Omental fat pad (tissue), 4 donors: ENCODE data around the gene HOXB8. TPM values are rescaled to one million over a fixed set of nuclear protein-coding genes. Genes with fewer than 3 reads are reported as not detected.

Experiments
- ATAC-seq: fragments of 150-250 bp; one replicate; pipeline ENCODE4 v1.9.1; 2016; ENCODE audit warnings: mild to moderate bottlenecking, moderate library complexity; ENCODE audit not compliant: low FRiP score
- DNase-seq: peaks from one replicate; pipeline ENCODE4 v3.0.0-alpha.2; 2019; ENCODE audit warnings: low spot score
- CTCF ChIP-seq, 3 donors: fragments of 450-650 bp; IDR thresholded peaks; one replicate each; pipeline ENCODE4 v1.5.1; 2016 to 2017; ENCODE audit warnings: antibody characterized with exemption in 3 of 3, mild to moderate bottlenecking in 3 of 3, moderate library complexity in 2 of 3
- total RNA-seq, 4 donors: library from RNA; depleted of rRNA; stranded (reverse); fragments of >200 nt; gene quantifications; one replicate each; pipeline ENCODE4 v1.1.0, GENCODE V29; 2016

HOXB8 gene
- total RNA-seq, 4 donors from 2014 or later: 4.3 to 6.2 (median 5.0) TPM

GRCh38 chr17:48601539-48602425 is 13.3 kb downstream of the HOXB8 start:
- no peak for TF ChIP-seq CTCF (IDR thresholded peaks at IDR 0.05)
- no peak for ATAC-seq
- no peak for DNase-seq

GRCh38 chr17:48601207-48601538 is 13.9 kb downstream of the HOXB8 start:
- TF ChIP-seq CTCF (IDR thresholded peaks at IDR 0.05): no peak

GRCh38 chr17:48600244-48601098 is 14.6 kb downstream of the HOXB8 start:
- TF ChIP-seq CTCF (IDR thresholded peaks at IDR 0.05): no peak
- DNase-seq (no peak), ATAC-seq (no peak)

More at GRCh38 chr17:48601207-48601538, 13.9 kb downstream of the HOXB8 start:
- DNase-seq: no peak
- no peak for ATAC-seq

- DNase-seq: no peak
- no peak for TF ChIP-seq CTCF (IDR thresholded peaks at IDR 0.05)
- no peak for ATAC-seq
These were observed 15.7 kb downstream of the HOXB8 start for GRCh38 chr17:48599354-48599753.

GRCh38 chr17:48598736-48599135 is 16.4 kb downstream of the HOXB8 start:
- no peak for DNase-seq
- no peak for ATAC-seq

More at GRCh38 chr17:48598736-48599135, 16.4 kb downstream of the HOXB8 start:
- TF ChIP-seq CTCF (IDR thresholded peaks at IDR 0.05): no peak
